Neural progenitor cell (in vitro differentiated cells): ENCODE data around the gene NF2. TPM values are rescaled to one million over a fixed set of nuclear protein-coding genes. Genes with fewer than 3 reads are reported as not detected.
"Not testable (repeated sequence)": the region's sequence is repeated elsewhere in the genome, so short reads cannot be mapped to it uniquely, and the experiment has no call there.

Experiments
- DNase-seq: peaks from one replicate; pipeline ENCODE4 v3.0.0-alpha.2; 2016; ENCODE audit warnings: low spot score
- H2AFZ ChIP-seq: fragments of 200-600 bp; sonication (generic); replicated peaks from 2 replicates; pipeline ENCODE4 v1.6.1; 2016; ENCODE audit warnings: antibody characterized with exemption
- H3F3A ChIP-seq: fragments of 200-600 bp; sonication (generic); 2 replicates; pipeline ENCODE4 v1.6.1; 2016; ENCODE audit warnings: antibody characterized with exemption, low read depth
- H3K27ac ChIP-seq: fragments of 200-600 bp; sonication (generic); 2 replicates; pipeline ENCODE4 v1.5.1; 2016; ENCODE audit warnings: mild to moderate bottlenecking
- H3K27me3 ChIP-seq: fragments of 200-600 bp; sonication (generic); 2 replicates; pipeline ENCODE4 v1.6.1; 2016; ENCODE audit warnings: mild to moderate bottlenecking, moderate library complexity
- H3K36me3 ChIP-seq: fragments of 200-600 bp; sonication (generic); 2 replicates; pipeline ENCODE4 v1.5.1; 2016
- H3K4me1 ChIP-seq: fragments of 200-600 bp; sonication (generic); 2 replicates; pipeline ENCODE4 v1.6.1; 2016; ENCODE audit warnings: mixed run types
- H3K4me2 ChIP-seq: fragments of 200-600 bp; sonication (generic); 2 replicates; pipeline ENCODE4 v1.6.1; 2016
- H3K4me3 ChIP-seq: fragments of 200-600 bp; sonication (generic); 2 replicates; pipeline ENCODE4 v1.5.1; 2016
- H3K79me2 ChIP-seq: fragments of 200-600 bp; sonication (generic); 2 replicates; pipeline ENCODE4 v1.6.1; 2016; ENCODE audit warnings: low read depth
- H3K9ac ChIP-seq: fragments of 200-600 bp; sonication (generic); 2 replicates; pipeline ENCODE4 v1.6.1; 2016
- H3K9me3 ChIP-seq: fragments of 200-600 bp; sonication (generic); 2 replicates; pipeline ENCODE4 v1.5.1; 2016; ENCODE audit warnings: low read depth
- H4K20me1 ChIP-seq: fragments of 200-600 bp; sonication (generic); 2 replicates; pipeline ENCODE4 v1.6.1; 2016; ENCODE audit warnings: low read depth
- H3K27ac Mint-ChIP-seq: 3 replicates; pipeline ENCODE4 v1.8.0; 2021; ENCODE audit warnings: mixed read lengths
- H3K27me3 Mint-ChIP-seq: 2 replicates; pipeline ENCODE4 v1.8.0; 2022; ENCODE audit warnings: low read depth, mild to moderate bottlenecking, inconsistent platforms, moderate library complexity, mixed read lengths; ENCODE audit not compliant: insufficient read depth
- H3K36me3 Mint-ChIP-seq: 3 replicates; pipeline ENCODE4 v1.8.0; 2021; ENCODE audit warnings: mixed read lengths
- H3K4me1 Mint-ChIP-seq: 3 replicates; pipeline ENCODE4 v1.8.0; 2021; ENCODE audit warnings: mixed read lengths
- H3K4me3 Mint-ChIP-seq: 3 replicates; pipeline ENCODE4 v1.8.0; 2021; ENCODE audit warnings: mild to moderate bottlenecking, moderate library complexity, mixed read lengths
- H3K9me3 Mint-ChIP-seq: 3 replicates; pipeline ENCODE4 v1.8.0; 2020; ENCODE audit warnings: mixed read lengths
- CTCF ChIP-seq: fragments of 200-600 bp; sonication (generic); IDR thresholded peaks from 2 replicates; pipeline ENCODE4 v1.5.1; 2017; ENCODE audit warnings: antibody characterized with exemption, mild to moderate bottlenecking
- EZH2 ChIP-seq: fragments of 200-600 bp; sonication (generic); IDR thresholded peaks from 2 replicates; pipeline ENCODE4 v1.6.1; 2017; ENCODE audit warnings: antibody characterized with exemption, mild to moderate bottlenecking, moderate library complexity
- EZH2phosphoT487 ChIP-seq: fragments of 200-600 bp; sonication (generic); IDR thresholded peaks from 2 replicates; pipeline ENCODE4 v1.6.1; 2017; ENCODE audit warnings: antibody characterized with exemption
- total RNA-seq: library from RNA; depleted of rRNA; stranded (reverse); fragments of >200 nt; gene quantifications from 2 replicates; pipeline ENCODE4 v1.2.3, GENCODE V29; 2015; ENCODE audit warnings: low replicate concordance

NF2 gene
- total RNA-seq, 1 donor from 2014 or later: 18.7 TPM

- no peak for DNase-seq
- Mint-ChIP-seq H3K4me1 (peaks cover 20% of the 10 kb centered on the region), H3K27ac (no peak overlapping the region), H3K36me3 (peaks cover under 1% of the 10 kb centered on the region), H3K27me3 (peaks cover 7% of the 10 kb centered on the region), H3K4me3 (no peak overlapping the region), H3K9me3 (no peaks in the 10 kb centered on the region)
- no peak overlapping the region for H3K4me3 ChIP-seq
- H3K27me3 ChIP-seq: no peaks in the 10 kb centered on the region
- no peak overlapping the region for H3K9ac ChIP-seq
- peaks cover 11% of the 10 kb centered on the region for H3K4me1 ChIP-seq
- H3F3A ChIP-seq: peaks cover 22% of the 10 kb centered on the region
- H3K4me2 ChIP-seq: no peak overlapping the region
- H3K27ac ChIP-seq: no peak overlapping the region
- TF ChIP-seq EZH2 (no peak), EZH2phosphoT487 (no peak), CTCF (no peak)
- no peaks in the 10 kb centered on the region for H4K20me1 ChIP-seq
- H3K9me3 ChIP-seq: no peaks in the 10 kb centered on the region
- peaks cover 9% of the 10 kb centered on the region for H3K79me2 ChIP-seq
- no peaks in the 10 kb centered on the region for H3K36me3 ChIP-seq
- no peak overlapping the region for H2AFZ ChIP-seq
Observed at GRCh38 chr22:29584975-29585374, 18.5 kb upstream of the NF2 start.

- not testable (repeated sequence) for H3K4me2 ChIP-seq, H3K9ac ChIP-seq, H3K4me3 ChIP-seq, H3K36me3 Mint-ChIP-seq, H3K9me3 Mint-ChIP-seq, H3K4me3 Mint-ChIP-seq, H3K27me3 ChIP-seq, H3K4me1 ChIP-seq, H3K36me3 ChIP-seq, H3K27ac ChIP-seq, DNase-seq, H2AFZ ChIP-seq, H3K27me3 Mint-ChIP-seq, H3K27ac Mint-ChIP-seq, H4K20me1 ChIP-seq, H3K79me2 ChIP-seq, H3K9me3 ChIP-seq
- peaks cover 15% of the 10 kb centered on the region for H3K4me1 Mint-ChIP-seq
- H3F3A ChIP-seq: peaks cover 21% of the 10 kb centered on the region
Observed at GRCh38 chr22:29586193-29586705, 17.2 kb upstream of the NF2 start.

- H3K36me3 ChIP-seq: no peaks in the 10 kb centered on the region
- H3K4me2 ChIP-seq: no peak overlapping the region
- no peaks in the 10 kb centered on the region for H4K20me1 ChIP-seq
- no peaks in the 10 kb centered on the region for H3K79me2 ChIP-seq
- Mint-ChIP-seq H3K4me1 (no peaks in the 10 kb centered on the region), H3K36me3 (no peaks in the 10 kb centered on the region), H3K4me3 (no peak overlapping the region), H3K9me3 (no peaks in the 10 kb centered on the region), H3K27ac (no peak overlapping the region), H3K27me3 (peaks cover 7% of the 10 kb centered on the region)
- peaks cover 3% of the 10 kb centered on the region for H3F3A ChIP-seq
- no peak overlapping the region for H3K4me3 ChIP-seq
- no peak for DNase-seq
- no peak overlapping the region for H3K9ac ChIP-seq
- no peaks in the 10 kb centered on the region for H3K27me3 ChIP-seq
- no peaks in the 10 kb centered on the region for H3K9me3 ChIP-seq
- H2AFZ ChIP-seq: no peak overlapping the region
- no peaks in the 10 kb centered on the region for H3K4me1 ChIP-seq
- no peak for TF ChIP-seq CTCF
- TF ChIP-seq EZH2phosphoT487: no peak
- no peak for TF ChIP-seq EZH2
- H3K27ac ChIP-seq: no peak overlapping the region
Observed at GRCh38 chr22:29587938-29588699, 15.3 kb upstream of the NF2 start.

GRCh38 chr22:29593923-29594322 is 9.5 kb upstream of the NF2 start:
- TF ChIP-seq EZH2phosphoT487: no peak
- TF ChIP-seq EZH2: no peak
- TF ChIP-seq CTCF: no peak
- no peaks in the 10 kb centered on the region for H3K79me2 ChIP-seq
- peaks cover 4% of the 10 kb centered on the region for H3K27me3 ChIP-seq
- H3K27me3 Mint-ChIP-seq: no peaks in the 10 kb centered on the region
- no peak overlapping the region for H2AFZ ChIP-seq
- DNase-seq: no peak
- H4K20me1 ChIP-seq: no peaks in the 10 kb centered on the region
- H3K27ac Mint-ChIP-seq: no peak overlapping the region
- no peaks in the 10 kb centered on the region for H3K36me3 ChIP-seq
- H3K27ac ChIP-seq: no peak overlapping the region
- no peak overlapping the region for H3K4me2 ChIP-seq
- H3K9ac ChIP-seq: no peak overlapping the region
- H3K4me1 Mint-ChIP-seq: peaks cover 3% of the 10 kb centered on the region
- H3K9me3 ChIP-seq: no peaks in the 10 kb centered on the region
- no peak overlapping the region for H3K4me3 ChIP-seq
- H3K9me3 Mint-ChIP-seq: no peaks in the 10 kb centered on the region
- no peak overlapping the region for H3K4me3 Mint-ChIP-seq
- no peaks in the 10 kb centered on the region for H3F3A ChIP-seq
- no peaks in the 10 kb centered on the region for H3K4me1 ChIP-seq
- H3K36me3 Mint-ChIP-seq: no peaks in the 10 kb centered on the region

- H3K79me2 ChIP-seq, H3K27ac Mint-ChIP-seq, H3K4me3 Mint-ChIP-seq, H2AFZ ChIP-seq, H3K27me3 ChIP-seq, H3K9ac ChIP-seq, H3F3A ChIP-seq, H3K4me1 Mint-ChIP-seq, H3K9me3 Mint-ChIP-seq, H3K27ac ChIP-seq, H3K36me3 Mint-ChIP-seq, DNase-seq, H3K4me2 ChIP-seq, H3K9me3 ChIP-seq, H3K27me3 Mint-ChIP-seq, H3K36me3 ChIP-seq, H4K20me1 ChIP-seq, H3K4me3 ChIP-seq, H3K4me1 ChIP-seq: not testable (repeated sequence)
Observed at GRCh38 chr22:29594447-29594846, 9.0 kb upstream of the NF2 start.
